Stimulated activated naive CD8-positive, alpha-beta T cell treated with anti-CD3 and anti-CD28 coated beads, Interleukin-15, Interleukin-2, amounts not matched to agents 100 U/mL and 50 U/mL, for 24 hours (primary cell): ENCODE results near the gene INS.
A peak's percentile ranks its signal among the peaks of the same experiment; 100 is the strongest.

Experiments
- ATAC-seq: fragments of 150-1000 bp; cut with Tn5 transposase; one replicate; pipeline ENCODE4 v1.10.0; 2021
- DNase-seq: peaks from one replicate; pipeline ENCODE4 v3.0.0; 2021

The INS gene

DNA sequence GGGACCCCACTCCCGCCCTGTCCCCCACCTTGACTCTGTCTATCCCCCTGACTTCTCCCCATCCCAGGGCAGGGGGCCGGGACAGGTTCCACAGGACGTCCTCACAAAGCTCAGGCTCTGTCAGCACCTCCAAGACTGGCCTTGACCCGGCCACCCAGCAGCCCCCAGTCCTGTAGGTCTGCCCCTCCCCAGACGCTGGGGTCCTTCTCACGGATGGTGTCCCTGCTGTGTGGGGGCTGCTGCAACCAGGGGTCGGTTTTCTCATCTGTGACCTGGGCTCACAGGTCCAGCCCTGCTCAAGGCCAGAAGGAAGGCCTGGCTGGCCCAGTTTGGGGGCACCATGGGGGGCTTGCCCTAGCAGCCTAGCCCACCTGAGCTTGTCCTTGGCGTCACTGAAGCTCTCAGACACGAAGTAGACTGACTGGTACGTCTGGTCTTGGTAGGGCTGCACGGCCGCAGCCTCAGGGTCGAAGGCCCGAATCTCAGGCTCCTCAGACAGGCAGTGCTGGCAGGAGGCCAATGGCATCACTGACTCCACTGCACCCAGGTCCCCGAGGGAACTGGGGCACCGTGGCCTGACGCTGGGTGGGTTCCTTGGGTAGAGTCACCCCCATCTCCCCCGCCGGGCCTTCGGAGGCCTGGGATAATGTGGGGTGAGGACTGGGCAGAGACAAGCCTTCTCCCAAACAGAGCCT, 4.0 kb upstream of the INS start:
- DNase-seq, result no peak
- ATAC-seq, result no peak

DNA sequence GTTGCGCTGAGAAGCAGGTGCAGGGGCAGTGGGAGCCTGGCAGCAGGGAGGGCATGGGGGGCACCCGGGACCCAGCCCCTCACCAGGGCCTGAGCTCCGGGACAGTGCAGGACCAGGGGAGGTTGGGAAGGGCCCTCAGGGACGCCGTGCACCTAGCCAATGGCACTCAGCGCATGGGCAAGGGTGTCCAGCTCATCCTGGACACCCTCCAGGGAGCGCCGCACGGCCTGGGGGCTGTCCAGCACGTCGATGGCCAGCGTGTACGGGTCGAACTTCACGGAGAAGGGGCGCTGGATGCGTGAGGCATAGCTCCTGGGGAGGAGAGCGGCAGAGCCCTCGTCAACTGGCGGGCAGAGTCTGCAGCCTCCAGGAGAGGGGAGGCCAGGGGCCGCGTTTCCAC, 3.1 kb upstream of the INS start:
- no peak for ATAC-seq
- no peak for DNase-seq

DNA sequence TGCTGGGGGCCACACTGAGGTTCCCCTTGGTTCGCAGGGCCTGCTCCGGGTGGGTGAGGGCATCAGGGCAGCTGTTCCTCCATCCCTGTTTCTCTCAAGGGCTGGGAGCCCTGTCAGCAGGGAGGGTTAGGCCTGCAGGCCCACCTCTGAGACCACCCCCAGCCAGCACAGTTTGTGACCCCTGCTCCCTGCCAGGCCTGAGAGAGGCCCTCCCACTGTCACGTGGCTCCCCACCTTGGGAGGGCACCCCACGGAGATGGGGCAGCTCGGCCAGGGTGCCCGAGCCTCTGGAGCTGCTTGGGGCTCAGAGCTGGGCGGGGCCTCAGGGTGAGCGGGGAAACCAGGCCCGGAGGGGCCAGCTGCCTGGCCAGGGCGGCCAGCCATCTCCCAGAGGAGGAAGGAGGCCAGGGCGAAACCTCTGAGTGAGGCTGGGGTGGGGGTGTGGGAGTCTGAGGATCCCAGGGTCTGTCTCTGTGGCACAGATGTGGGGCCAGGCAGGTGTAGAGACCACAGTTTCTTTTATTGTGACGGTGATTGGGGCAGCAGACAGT, 2.5 kb upstream of the INS start:
- DNase-seq, result no peak
- no peak for ATAC-seq

DNA sequence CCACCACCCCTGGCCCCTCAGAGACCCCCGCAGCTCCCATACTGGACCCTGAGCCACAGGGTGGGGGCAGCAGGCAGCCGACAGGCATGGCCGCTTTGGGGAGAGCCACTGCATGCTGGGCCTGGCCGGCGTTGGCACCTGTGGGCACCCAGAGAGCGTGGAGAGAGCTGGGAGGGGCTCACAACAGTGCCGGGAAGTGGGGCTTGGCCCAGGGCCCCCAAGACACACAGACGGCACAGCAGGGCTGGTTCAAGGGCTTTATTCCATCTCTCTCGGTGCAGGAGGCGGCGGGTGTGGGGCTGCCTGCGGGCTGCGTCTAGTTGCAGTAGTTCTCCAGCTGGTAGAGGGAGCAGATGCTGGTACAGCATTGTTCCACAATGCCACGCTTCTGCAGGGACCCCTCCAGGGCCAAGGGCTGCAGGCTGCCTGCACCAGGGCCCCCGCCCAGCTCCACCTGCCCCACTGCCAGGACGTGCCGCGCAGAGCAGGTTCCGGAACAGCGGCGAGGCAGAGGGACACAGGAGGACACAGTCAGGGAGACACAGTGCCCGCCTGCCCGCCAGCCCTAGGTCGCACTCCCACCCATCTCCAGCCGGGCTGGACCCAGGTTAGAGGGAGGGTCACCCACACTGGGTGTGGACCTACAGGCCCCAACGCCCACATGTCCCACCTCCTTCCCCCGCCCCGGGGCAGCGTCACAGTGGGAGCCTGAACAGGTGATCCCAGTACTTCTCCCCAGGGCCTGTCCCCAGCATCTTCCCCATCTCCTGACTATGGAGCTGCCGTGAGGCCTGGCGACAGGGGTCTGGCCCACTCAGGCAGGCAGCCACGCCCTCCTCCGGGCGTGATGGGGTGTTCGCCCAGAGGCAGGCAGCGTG, 1.2 kb downstream of the INS start:
- DNase-seq (no peak), ATAC-seq (no peak)

DNA sequence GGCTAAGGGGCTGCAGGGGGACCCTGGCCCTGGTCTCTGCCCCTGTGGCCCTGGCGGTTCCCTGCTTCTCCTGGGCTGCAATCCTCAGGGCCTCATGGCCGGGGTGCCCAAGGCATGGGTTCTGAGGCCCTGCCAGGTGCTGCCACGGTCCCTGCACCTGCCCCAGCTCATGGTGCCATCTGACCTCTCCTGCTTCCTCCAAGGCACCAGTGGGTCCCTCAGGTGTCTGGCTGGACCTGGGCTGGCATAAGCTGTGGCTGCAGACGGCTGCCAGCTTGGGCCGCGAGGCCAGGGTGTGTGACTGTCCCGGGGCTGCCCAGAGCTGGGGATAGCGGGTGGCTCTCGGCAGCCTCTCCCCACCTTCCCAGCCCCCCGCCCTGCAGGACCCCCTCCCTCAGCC, 2.0 kb downstream of the INS start:
- DNase-seq (no peak), ATAC-seq (no peak)

DNA sequence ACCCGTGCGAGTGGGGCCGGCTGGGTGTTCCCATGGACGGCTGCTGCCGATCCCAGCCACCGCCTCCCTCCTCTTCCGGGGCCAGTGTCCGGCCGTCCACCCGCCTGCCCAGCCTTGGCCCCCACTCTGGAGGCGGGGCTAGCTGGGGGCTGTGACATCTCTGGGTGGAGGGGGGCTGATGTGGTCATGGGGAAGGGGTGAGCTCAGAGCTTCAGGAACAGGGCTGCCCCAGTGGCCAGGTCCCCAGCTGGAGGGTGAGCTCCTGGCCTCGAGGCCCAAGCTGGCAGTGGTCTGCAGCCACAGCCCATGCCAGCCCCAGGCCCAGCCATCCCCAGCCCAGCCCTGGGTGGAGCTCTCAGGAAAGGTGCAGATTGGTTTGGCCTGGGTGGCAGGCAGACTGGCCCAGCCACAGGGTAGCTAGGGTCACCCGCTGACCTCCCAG, 2.7 kb downstream of the INS start:
- ATAC-seq (no peak), DNase-seq (no peak)

DNA sequence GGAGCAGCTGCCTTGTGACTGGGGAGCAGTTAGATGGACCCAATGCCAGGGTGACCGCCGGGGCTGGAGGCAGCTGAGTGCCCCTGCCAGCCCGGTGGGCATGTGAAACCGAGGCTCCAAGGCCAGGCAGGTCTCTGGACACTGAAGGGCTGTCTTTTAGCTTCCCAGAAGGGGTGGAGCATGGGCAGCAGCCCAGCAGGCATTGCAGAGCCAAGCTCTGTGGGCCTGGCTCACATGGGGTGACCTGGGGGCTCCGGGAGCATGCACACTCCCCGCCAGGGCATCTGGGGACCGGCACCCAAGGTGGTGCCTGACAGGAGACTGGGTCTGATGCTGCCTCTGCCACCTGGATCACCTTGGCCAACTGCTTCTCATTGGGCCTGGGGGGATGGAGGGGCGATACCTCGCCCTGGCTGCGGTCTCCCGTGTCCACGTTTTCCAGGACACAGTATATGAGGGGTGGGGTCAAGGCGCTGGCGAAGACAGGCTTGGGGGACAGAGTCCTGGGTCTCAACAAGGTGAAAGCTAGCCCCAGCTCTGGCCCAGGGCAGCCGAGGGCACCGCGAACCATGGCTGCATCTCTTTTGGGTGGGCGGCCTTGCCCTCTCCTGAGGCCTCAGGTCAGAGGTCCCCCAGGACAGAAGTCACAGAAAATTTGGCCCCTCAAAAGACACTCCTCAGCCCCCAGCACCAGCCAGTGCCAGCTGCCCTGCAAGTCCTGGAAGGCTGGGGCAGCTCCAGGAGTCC, 3.5 kb downstream of the INS start:
- DNase-seq, result no peak
- ATAC-seq, result no peak

DNA sequence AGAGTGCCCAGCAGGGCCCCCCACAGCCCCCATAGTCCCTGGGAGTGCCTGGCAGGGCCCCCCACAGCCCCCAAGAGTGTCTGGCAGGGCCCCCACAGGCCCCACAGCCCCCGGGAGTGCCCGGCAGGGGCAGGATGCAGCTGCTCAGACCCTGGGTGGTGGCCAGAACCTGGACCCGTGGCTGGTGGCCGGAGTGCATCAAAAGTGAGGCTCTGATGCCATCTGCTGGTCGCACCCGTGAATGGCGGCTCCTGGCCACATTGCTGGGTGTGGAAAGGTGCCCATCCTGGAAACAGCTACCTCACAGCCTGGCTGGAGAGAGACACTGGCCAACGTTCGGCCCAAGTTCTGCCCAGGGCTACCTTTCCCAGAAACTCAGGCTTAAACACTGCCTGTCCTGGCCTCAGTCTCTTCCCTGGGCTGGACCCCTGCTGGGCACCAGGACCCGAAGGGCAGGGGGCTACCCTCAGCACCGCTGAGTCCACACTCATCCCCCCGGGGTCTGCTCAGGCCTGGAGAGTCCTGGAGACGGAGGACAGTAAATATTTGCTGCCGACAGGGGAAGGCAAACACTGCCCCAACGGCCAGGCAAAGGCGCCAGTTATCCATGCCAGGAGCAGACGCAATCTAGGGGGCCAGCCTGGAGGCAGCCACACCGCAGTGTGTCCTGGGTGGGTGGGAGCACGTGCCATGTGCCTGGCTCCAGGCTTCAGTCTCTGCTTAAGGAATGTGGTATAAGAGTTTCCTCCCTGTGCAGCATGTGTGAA, 4.4 kb downstream of the INS start:
- DNase-seq, result peak; percentile 71
- ATAC-seq, result no peak

DNA sequence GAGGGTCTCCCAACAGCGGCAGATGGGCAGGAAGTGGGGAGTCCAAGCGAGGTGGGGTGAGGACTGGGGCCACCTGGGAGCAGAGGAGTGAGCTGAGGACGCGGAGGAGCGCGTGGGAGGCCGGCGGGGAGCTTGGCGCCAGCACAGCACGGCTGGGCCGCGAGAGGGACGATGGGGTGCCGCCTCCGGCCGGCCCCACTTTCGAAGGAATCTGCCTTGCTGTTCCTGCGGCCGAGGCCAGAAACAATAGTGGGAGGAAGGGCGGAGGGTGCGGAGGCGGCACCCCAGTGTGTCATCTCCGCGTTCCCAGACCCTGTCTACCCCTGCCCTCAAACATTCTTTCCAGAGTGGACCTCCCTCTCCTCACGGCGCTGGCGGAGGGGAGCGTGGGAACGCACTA, 5.5 kb downstream of the INS start:
- DNase-seq, result no peak
- ATAC-seq, result no peak

DNA sequence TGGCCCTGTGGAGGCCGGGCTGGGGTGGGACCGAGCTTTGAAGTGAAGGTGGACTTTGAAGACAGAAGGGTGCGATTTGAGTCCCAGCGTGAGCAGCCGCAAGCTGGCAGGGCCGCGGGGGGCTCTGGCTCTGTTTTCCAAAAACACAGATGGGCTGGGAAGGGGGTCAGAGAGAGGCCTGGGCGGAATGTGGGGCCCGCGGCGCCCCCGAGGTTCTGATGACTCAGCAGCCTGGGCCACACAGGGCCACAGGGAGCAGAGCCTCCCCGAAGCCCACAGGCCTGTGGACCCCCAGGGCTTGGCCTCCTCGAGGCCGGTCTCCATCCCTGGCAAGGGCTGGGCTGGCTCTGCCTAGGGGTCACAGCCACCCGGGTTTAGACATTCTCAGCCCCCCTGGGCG, 6.1 kb downstream of the INS start:
- DNase-seq, result no peak
- no peak for ATAC-seq

DNA sequence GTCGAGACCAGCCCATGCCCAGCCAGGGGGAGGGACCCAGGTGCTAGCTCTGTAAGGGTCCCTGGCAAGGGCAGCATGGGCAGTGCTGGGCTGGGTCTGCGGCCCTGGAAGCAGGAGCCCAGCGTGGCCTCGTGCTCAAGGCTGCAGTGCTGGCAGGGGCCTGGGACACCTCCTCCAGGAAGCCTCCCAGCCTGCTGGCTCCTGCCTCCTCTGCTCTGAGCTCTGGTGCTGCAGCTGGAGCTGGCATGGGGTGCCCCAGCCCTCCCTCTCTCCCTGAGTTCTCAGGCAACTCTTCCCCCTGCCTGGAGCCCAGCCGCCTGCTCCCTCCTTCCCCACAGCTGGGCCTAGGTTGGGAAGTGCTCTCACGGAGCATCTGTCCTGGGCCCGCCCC, 6.8 kb downstream of the INS start:
- no peak for ATAC-seq

DNA sequence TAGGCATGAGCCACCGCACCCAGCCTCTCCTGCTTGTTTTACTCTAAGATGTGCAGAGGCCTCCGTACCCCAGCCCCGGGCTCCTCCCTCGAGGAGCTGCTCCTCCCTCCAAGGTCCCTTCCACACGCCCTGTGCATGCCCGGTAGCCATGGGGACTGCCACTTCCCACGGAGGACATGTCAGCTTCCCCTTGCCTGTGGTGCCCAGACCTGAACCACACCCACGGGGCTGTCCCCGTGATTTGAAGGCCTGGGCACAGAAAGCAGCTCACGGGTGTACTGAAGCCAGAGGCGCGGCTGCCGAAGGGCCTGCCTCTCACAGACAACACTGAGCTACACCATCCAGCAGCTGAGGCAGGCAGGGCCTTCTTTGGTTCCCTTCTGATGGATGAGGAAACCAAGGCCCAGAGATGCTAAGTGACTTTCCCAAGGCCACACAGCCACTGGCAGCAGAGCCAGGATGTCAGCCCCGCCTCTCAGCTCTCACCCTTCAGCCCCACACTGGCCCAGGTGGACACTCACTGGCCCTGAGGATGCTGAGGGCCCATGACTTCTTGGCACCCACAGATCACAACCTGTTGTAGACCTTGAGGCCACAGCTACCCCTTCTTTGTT, 7.3 kb downstream of the INS start:
- DNase-seq, result no peak
- no peak for ATAC-seq

More for the DNA sequence above, 6.8 kb downstream of the INS start:
- DNase-seq, result no peak

DNA sequence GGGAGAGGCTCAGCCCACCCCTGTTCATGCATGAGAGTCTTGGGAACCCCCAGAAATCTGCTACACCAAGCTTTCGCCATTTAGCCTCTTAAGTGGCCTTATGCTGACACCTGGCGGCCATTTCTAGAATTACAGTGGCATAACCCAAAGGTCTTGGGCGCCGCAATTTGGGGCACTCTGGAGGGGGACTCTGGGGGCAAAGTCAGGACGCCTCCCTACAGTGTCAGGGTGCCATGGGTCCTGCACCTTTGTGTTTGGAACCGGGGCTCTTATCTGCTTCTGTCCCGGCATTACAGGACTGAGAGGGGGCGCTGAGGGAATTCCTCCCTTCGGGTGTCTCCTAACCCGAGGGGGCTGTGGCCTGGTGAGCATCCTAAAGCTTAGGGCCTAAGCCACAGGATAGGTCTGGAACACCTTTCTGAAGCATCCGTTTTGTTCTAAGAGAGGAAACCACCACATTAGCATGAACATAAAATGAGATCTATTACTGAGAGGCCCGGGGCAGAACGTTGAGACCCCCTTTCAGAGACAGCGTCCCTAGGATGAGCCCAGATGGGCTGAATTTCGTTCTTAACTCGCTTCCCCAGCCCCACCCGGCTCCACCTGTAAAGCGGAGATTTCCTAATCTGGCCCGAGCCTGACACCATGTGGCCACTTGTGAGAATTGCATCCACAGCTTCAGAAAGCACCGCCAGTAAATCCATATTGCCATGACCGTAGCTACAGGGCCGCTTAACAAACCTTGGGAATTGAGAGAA, 9.3 kb downstream of the INS start:
- DNase-seq (peak; percentile 81), ATAC-seq (peak; percentile 56)

DNA sequence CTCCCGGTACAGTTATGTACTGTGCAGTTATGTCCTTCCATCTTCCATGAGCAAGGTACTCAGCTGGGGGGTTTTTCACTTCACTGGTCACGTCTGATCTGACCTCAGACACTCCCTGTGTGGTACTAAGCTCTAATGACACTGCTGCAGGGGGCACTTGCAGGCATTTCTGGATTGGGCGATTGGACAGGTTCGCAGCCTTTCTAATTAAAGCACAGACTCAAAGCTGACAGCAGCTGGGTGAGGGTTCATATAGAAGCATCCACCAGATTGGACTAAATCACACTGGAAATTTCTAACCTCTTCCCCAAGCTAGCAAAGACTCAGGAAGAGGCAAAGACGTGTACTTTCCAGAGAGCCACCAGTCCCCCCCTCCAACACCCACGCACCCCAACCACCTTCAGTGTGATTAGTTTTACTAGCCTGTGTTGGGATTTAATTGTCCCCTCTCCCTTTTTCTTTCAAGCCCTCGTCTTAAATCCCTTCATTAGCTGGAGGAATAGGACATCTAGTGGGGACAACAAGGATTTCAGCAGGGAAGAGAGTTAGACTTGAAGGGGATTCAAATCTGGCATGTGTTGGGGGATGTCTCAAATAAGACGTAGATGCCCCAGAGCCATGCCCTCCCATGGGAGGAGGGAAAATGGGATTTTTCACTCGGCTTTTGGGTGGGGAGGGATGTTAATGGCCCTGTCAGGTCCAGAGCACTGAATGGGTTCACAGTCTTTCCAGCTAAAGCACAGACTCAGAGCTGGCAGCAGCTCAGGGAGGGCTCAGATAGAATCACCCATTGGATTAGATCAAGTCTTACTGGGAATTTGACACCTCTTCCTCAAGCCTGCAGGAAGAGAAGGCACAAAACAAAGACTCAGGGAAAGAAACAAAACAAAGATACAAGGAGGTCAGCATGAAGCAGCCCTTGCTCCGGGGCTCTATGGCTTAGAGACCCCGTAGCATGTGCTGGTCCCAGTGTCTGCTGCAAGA, 10.9 kb downstream of the INS start:
- DNase-seq, result no peak
- no peak for ATAC-seq

DNA sequence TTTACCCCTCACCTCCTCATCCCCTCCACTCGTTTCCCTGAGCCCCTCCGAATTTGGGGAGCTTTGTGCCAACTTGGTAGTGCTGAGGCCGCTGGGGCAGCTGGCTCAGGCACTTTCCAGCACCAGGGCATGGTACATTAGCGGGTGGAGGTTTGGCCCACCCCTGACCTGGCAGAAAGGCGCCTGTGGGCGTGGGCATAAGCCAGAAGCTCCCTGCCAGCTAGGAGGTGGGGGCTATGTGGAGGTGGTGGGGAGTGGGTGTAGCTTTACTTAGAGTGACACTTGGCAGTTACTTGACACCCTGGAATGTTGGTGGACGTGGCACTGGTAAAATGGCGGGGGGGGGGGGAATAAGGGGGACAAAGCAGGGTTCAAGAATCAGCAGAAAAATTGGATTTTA, 11.5 kb downstream of the INS start:
- DNase-seq (no peak), ATAC-seq (no peak)

DNA sequence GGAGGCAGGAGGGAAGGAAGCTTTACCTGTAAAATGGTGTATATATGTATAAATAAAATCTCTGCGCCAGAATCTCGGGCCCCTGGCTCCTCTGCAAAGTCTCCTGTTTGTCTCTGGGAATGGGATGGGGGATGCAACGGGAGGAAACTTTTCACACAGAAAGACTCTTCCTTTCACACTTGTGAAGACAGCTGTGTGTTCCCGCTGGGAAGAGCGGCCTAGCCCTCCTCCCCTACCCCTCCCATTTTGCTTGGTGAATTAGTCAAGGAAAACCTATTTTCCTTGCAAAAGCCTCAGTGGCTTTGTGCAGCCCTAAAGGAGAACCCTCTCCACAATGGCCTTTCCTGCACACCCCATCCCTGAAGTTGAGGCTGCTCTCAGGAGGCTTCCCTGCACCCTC, 12.4 kb downstream of the INS start:
- ATAC-seq (no peak), DNase-seq (no peak)

DNA sequence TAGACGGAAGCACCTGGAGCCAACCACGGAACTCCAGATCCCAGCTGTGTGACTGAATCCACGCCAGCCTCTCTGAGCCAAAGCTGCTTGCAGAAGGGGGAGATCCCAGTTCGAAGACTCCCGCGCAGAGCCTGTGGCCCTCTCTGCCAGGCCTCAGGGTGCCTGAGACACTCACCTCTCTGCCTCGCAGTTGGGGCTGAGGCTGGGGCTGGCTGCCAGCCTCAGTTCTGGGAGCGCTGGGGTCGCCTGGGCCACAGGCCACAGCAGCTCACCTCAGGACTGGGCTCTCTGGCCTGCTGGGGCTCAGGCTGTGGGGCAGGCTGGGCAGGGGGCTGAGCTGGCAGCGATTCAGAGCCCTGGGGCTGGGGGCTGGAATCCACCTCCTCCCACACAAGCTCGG, 13.6 kb downstream of the INS start:
- no peak for ATAC-seq
- DNase-seq, result no peak

DNA sequence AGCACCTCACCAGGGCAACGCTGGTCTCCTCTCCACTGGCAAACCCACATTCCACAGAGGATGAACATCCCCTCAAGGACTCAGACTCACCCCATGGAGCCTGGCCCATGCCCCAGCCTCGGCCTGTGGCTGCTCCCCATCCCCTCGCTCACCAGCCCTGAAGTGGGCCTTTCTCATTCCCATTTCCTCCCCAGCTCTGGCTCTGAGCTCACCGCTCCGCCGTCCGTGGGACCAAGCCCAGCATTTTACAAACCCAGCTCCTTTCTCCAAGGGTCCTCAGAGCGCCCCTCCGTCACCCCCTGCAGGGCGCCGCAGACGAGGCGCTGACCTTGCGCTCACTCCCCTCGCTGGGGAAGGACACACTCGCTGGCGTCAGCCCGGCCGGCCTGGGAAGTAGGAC, 15.0 kb downstream of the INS start:
- no peak for DNase-seq
- no peak for ATAC-seq

DNA sequence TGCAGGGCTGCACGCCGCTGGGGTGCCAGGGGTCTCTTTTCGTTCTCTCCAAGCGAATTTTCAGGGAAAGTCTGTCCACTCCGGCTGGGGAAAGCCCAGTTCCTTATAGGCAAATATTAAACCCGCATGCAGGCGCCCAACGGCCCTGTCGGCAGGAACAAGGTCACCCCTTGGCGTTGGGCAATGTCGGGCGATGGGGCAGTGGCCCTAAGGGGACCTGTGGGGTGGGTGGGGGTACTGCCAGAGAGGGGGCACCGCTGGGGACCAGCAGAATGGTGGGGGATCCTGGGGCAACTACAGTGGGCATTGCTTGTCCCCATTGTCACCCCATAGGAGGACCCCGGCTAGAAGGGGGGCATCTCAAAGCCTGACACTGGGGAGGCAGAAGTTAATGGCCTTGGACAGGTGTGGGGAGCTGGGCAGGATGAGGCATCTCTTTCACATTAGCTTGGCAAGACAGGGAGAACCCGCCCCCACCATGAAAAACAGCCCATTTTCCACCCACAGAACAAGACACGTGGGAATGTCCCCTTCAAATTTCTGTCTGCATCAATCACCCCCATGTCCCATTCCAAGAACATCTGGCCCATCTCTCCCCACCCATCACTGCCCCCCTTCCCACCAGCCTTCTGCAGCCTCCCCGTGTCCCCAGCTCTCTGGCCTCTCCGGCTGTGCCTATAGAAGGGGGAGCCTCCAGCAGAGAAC, 16.3 kb downstream of the INS start:
- DNase-seq, result no peak
- ATAC-seq, result no peak
